GM12872 (cell line): Measurements from ENCODE around the gene TFDP1.

ENCODE experiments used
- TF ChIP-seq, protein P1 (sequence below): IDR thresholded peaks from 3 replicates; pipeline ENCODE4 v1.5.1; 2011; ENCODE audit warnings: low read depth, mild to moderate bottlenecking, low read length, moderate library complexity; ENCODE audit not compliant: insufficient read depth

The TFDP1 gene

DNA sequence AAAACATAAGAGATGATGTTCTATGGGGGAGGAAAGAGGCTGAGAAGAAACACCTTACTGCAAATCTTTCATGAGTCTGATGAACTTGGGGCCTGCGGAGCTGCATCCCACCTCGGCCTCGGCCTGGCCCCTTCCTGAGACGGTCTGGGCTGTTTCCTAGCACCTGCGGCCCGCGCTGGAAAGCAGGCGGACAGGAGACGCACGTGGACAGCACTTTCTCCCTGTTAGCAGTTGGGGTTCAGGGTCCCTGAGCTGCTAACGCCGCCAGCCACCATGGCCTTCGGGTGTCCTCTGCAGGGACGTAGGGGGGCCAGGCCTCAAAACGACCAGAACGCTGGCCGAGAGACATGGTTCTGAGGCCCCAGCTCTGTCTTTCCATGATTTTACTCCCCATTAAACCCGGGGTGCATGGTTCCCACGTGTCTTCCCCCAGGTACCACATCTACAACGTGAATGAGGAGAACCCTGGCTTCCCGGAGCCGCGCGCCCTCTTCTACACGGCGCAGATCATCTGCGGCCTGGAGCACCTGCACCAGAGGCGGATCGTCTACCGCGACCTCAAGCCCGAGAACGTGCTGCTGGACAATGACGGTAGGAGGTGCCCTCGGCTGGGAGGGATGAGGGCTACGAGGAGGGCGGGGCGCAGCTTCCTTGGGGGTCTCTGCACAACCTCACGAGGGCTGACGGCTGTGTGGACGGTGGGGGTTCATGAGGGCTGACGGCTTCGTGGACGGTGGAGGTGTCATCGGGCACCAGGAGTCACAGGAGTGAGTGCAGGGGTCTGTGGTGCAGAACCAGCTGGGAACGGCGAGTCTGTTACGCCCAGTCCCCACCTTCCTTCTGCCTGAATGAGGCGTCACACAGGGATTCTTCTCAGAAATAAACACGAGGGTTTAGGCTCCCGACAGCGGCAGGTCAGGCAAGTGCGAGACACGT is 86.8 kb downstream of the TFDP1 start:
- TF ChIP-seq, protein P1, sequence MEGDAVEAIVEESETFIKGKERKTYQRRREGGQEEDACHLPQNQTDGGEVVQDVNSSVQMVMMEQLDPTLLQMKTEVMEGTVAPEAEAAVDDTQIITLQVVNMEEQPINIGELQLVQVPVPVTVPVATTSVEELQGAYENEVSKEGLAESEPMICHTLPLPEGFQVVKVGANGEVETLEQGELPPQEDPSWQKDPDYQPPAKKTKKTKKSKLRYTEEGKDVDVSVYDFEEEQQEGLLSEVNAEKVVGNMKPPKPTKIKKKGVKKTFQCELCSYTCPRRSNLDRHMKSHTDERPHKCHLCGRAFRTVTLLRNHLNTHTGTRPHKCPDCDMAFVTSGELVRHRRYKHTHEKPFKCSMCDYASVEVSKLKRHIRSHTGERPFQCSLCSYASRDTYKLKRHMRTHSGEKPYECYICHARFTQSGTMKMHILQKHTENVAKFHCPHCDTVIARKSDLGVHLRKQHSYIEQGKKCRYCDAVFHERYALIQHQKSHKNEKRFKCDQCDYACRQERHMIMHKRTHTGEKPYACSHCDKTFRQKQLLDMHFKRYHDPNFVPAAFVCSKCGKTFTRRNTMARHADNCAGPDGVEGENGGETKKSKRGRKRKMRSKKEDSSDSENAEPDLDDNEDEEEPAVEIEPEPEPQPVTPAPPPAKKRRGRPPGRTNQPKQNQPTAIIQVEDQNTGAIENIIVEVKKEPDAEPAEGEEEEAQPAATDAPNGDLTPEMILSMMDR, result no peak

DNA sequence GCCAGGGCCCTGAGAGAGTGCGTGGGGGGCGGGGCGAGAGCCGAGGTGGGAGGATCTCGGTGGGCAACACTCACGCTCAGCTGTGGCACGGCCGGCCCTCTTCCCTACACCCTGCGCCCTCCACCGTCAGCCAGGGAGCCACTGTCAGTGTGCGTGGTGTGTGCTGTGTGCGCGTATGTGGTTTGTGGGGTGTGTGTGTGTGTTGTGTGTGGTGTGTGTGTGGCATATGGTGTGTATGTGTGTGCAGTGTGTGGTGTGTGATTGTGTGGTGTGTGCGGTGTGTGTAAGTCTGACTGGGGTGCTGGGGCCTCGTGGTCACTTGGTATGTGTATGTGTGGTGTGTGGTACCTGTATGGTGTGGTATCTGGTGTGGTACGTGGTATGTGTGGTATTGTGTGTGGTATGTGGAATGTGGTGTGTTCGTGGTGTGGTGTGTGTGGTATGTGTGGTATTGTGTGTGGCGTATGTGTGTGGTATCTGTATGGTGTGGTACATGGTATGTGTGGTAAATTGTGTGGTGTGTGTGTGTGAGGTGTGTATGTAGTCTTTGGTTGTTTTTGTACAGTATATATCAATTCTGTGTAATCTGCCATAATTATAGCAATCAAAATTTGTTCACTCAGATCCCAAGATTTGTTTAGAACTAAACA is 87.6 kb downstream of the TFDP1 start:
- TF ChIP-seq, protein P1, result no peak
